WTC11 (cell line): ENCODE measurements around the gene ITPKC. TPM values are rescaled to one million over a fixed set of nuclear protein-coding genes. Genes with fewer than 3 reads are reported as not detected.

Source experiments
- ATAC-seq: fragments of 200-7000 bp; cut with Tn5 transposase; 2 replicates; pipeline ENCODE4 v1.10.0; 2021; ENCODE audit warnings: mild to moderate bottlenecking, moderate library complexity
- CTCF ChIA-PET: fragments of 300-600 bp; sonication (Branson Sonifier 250); formaldehyde crosslinking; loops from one replicate; lab custom pipeline; 2021; ENCODE audit warnings: antibody characterized with exemption; lab: Charles Lee
- POLR2A ChIA-PET: fragments of 350-600 bp; sonication (Branson Sonifier 250); formaldehyde crosslinking; loops from one replicate; lab custom pipeline; 2021; ENCODE audit warnings: antibody characterized with exemption; lab: Charles Lee
- DNase-seq: peaks from one replicate; pipeline ENCODE4 v3.0.0; 2021; ENCODE audit warnings: low spot score
- H3K27ac Mint-ChIP-seq: 2 replicates; pipeline ENCODE4 v1.8.0; 2021; ENCODE audit warnings: mixed read lengths
- H3K27me3 Mint-ChIP-seq: 2 replicates; pipeline ENCODE4 v1.8.0; 2021; ENCODE audit warnings: low read depth, mild to moderate bottlenecking, moderate library complexity, mixed read lengths
- H3K36me3 Mint-ChIP-seq: 2 replicates; pipeline ENCODE4 v1.8.0; 2021; ENCODE audit warnings: mixed read lengths
- H3K4me1 Mint-ChIP-seq: 2 replicates; pipeline ENCODE4 v1.8.0; 2022; ENCODE audit warnings: mixed read lengths
- H3K4me3 Mint-ChIP-seq: 2 replicates; pipeline ENCODE4 v1.8.0; 2021; ENCODE audit warnings: mild to moderate bottlenecking, moderate library complexity, mixed read lengths
- H3K9me3 Mint-ChIP-seq: 2 replicates; pipeline ENCODE4 v1.8.0; 2021; ENCODE audit warnings: mixed read lengths
- ATF1 ChIP-seq: sonication (generic); formaldehyde crosslinking; IDR thresholded peaks from 2 replicates; pipeline ENCODE4 v1.8.1; 2023; ENCODE audit warnings: mild to moderate bottlenecking, moderate library complexity, missing genetic modification reagents
- FOXP1 ChIP-seq: sonication (generic); formaldehyde crosslinking; IDR thresholded peaks from 2 replicates; pipeline ENCODE4 v1.8.0; 2022; ENCODE audit warnings: missing genetic modification reagents, mild to moderate bottlenecking, moderate library complexity, borderline replicate concordance
- NR1H2 ChIP-seq: sonication (generic); formaldehyde crosslinking; IDR thresholded peaks from 2 replicates; pipeline ENCODE4 v1.9.0; 2021; ENCODE audit warnings: mild to moderate bottlenecking, moderate library complexity, missing genetic modification reagents
- ZBTB21 ChIP-seq: sonication (generic); formaldehyde crosslinking; IDR thresholded peaks from 2 replicates; pipeline ENCODE4 v1.8.1; 2023; ENCODE audit warnings: mild to moderate bottlenecking, missing genetic modification reagents, borderline replicate concordance
- ZNF263 ChIP-seq: sonication (generic); formaldehyde crosslinking; IDR thresholded peaks from 2 replicates; pipeline ENCODE4 v1.8.1; 2022; ENCODE audit warnings: low read depth, mild to moderate bottlenecking, moderate library complexity, missing genetic modification reagents
- ZNF396 ChIP-seq: fragments of 250-450 bp; sonication (Bioruptor Pico); IDR thresholded peaks from 2 replicates; pipeline ENCODE4 v1.8.0; 2021; ENCODE audit warnings: mild to moderate bottlenecking, moderate library complexity, borderline replicate concordance
- total RNA-seq: library from RNA; stranded (reverse); gene quantifications from 3 replicates; pipeline ENCODE4 v1.2.3, GENCODE V29; 2021
- TF ChIP-seq, protein P1 (sequence below): sonication (generic); formaldehyde crosslinking; IDR thresholded peaks from 2 replicates; pipeline ENCODE4 v1.8.1; 2023; ENCODE audit warnings: mild to moderate bottlenecking, moderate library complexity, missing genetic modification reagents
- TF ChIP-seq, protein P2 (sequence below): sonication (generic); formaldehyde crosslinking; IDR thresholded peaks from 2 replicates; pipeline ENCODE4 v1.8.0; 2022; ENCODE audit warnings: mild to moderate bottlenecking, missing genetic modification reagents
- TF ChIP-seq, protein P3 (sequence below): sonication (generic); formaldehyde crosslinking; IDR thresholded peaks from 2 replicates; pipeline ENCODE4 v1.8.1; 2023; ENCODE audit warnings: mild to moderate bottlenecking, missing genetic modification reagents, borderline replicate concordance
- TF ChIP-seq, protein P4 (sequence below): sonication (generic); formaldehyde crosslinking; IDR thresholded peaks from 2 replicates; pipeline ENCODE4 v1.8.1; 2022; ENCODE audit warnings: mild to moderate bottlenecking, moderate library complexity, missing genetic modification reagents
- TF ChIP-seq, protein P5 (sequence below): fragments of 250-450 bp; sonication (Bioruptor Pico); IDR thresholded peaks from 2 replicates; pipeline ENCODE4 v2.1.2; 2022; ENCODE audit warnings: mild to moderate bottlenecking, moderate library complexity

Gene ITPKC
- total RNA-seq, 1 experiment from 2014 or later: 13.8 TPM

DNA sequence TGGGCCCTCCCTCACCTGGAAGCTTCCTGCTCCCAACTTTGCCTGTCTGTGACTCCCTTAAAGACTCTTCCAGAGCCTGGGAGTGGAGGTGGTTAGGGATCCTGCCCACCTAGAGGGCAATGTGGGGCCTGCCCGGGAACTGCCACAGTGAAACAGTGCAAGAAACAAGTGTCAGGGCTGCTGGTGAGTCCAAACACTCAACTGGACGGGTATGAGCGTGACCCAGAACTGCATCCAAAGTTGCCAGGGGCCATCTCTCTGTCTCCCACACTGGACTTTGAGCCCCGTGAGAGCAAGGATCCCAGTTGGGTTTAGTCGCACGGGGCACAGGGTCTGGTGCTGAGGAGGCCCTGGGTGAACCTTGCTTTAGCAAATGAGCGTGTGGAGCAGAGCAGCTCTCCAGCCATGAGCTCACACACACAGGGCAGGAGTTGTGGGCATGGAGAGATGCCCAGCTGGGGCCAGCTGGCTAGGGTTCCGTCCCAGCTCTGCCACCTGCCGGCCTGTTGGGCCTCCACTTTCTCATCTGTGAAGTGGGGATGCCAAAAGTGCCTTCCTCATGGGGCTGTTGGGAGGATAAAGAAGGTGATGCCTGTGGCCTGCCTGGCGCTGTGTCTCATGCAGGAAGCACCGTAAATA lies 23.6 kb upstream of the ITPKC start (continued):
- TF ChIP-seq, protein P1, sequence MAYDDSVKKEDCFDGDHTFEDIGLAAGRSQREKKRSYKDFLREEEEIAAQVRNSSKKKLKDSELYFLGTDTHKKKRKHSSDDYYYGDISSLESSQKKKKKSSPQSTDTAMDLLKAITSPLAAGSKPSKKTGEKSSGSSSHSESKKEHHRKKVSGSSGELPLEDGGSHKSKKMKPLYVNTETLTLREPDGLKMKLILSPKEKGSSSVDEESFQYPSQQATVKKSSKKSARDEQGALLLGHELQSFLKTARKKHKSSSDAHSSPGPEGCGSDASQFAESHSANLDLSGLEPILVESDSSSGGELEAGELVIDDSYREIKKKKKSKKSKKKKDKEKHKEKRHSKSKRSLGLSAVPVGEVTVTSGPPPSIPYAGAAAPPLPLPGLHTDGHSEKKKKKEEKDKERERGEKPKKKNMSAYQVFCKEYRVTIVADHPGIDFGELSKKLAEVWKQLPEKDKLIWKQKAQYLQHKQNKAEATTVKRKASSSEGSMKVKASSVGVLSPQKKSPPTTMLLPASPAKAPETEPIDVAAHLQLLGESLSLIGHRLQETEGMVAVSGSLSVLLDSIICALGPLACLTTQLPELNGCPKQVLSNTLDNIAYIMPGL (CRISPR knock-in tag): no peak
- no peak for TF ChIP-seq NR1H2 (CRISPR knock-in tag)

DNA sequence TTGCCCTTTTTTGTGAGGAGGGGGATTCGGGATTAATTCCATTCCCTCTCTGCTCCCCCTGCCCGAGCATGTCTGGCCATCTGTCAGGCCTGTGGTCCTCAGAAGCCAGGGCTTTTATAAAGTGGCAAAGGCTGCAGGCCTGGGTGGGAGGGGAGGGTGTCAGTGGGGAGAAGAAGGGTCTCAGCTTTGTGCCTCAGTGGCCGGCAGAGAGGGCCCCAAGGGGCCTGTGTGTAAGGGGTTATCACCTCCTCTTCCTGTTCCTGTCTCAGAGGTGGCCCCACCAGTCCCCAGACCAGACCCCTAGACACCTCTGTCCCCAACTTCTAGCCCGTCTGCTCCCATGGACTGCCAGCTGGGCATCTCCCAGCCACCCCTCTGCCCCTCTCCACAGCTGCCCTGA lies 23.0 kb upstream of the ITPKC start:
- Mint-ChIP-seq H3K27ac (no peak overlapping the region), H3K4me1 (peaks cover 6% of the 10 kb centered on the region), H3K27me3 (no peaks in the 10 kb centered on the region), H3K9me3 (no peaks in the 10 kb centered on the region), H3K4me3 (no peak overlapping the region), H3K36me3 (peaks cover 14% of the 10 kb centered on the region)
- TF ChIP-seq, protein P2, sequence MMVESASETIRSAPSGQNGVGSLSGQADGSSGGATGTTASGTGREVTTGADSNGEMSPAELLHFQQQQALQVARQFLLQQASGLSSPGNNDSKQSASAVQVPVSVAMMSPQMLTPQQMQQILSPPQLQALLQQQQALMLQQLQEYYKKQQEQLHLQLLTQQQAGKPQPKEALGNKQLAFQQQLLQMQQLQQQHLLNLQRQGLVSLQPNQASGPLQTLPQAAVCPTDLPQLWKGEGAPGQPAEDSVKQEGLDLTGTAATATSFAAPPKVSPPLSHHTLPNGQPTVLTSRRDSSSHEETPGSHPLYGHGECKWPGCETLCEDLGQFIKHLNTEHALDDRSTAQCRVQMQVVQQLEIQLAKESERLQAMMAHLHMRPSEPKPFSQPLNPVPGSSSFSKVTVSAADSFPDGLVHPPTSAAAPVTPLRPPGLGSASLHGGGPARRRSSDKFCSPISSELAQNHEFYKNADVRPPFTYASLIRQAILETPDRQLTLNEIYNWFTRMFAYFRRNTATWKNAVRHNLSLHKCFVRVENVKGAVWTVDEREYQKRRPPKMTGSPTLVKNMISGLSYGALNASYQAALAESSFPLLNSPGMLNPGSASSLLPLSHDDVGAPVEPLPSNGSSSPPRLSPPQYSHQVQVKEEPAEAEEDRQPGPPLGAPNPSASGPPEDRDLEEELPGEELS (CRISPR knock-in tag): no peak
- TF ChIP-seq ZBTB21 (CRISPR knock-in tag): no peak
- TF ChIP-seq, protein P3, sequence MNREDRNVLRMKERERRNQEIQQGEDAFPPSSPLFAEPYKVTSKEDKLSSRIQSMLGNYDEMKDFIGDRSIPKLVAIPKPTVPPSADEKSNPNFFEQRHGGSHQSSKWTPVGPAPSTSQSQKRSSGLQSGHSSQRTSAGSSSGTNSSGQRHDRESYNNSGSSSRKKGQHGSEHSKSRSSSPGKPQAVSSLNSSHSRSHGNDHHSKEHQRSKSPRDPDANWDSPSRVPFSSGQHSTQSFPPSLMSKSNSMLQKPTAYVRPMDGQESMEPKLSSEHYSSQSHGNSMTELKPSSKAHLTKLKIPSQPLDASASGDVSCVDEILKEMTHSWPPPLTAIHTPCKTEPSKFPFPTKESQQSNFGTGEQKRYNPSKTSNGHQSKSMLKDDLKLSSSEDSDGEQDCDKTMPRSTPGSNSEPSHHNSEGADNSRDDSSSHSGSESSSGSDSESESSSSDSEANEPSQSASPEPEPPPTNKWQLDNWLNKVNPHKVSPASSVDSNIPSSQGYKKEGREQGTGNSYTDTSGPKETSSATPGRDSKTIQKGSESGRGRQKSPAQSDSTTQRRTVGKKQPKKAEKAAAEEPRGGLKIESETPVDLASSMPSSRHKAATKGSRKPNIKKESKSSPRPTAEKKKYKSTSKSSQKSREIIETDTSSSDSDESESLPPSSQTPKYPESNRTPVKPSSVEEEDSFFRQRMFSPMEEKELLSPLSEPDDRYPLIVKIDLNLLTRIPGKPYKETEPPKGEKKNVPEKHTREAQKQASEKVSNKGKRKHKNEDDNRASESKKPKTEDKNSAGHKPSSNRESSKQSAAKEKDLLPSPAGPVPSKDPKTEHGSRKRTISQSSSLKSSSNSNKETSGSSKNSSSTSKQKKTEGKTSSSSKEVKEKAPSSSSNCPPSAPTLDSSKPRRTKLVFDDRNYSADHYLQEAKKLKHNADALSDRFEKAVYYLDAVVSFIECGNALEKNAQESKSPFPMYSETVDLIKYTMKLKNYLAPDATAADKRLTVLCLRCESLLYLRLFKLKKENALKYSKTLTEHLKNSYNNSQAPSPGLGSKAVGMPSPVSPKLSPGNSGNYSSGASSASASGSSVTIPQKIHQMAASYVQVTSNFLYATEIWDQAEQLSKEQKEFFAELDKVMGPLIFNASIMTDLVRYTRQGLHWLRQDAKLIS: no peak
- DNase-seq (no peak), ATAC-seq (no peak)
- CTCF ChIA-PET: interaction anchor here (0.7 to 4.2 kb wide), 3 partner anchors 8 to 31 kb away, joined by 4 to 41 read pairs (median 25); no protein-coding TSS in a partner anchor
- POLR2A ChIA-PET: no interaction called here

DNA sequence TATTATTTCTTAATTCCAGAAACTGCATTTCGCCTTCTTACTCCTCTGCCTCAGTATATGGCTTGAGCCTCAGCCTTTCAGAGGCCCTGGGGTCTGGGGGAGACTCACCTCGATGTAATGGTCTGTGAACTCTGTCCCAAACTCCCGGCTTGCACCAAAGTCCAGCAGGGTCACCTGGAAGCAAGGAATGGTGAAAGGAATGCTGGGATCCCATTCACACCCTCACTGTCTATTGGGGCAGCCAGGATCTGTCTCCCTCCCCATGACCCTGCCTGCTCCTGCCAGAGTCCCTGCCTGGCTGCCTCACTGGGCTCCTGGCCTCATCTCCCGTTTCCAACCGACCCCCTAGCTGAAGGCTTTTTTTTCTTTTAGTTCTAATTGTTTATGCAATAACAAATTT lies 21.0 kb upstream of the ITPKC start:
- no peak for ATAC-seq
- no peak for TF ChIP-seq ZNF396 (CRISPR knock-in tag)
- no peak for TF ChIP-seq ATF1 (CRISPR knock-in tag)
- no peak for TF ChIP-seq ZNF263 (CRISPR knock-in tag)
- TF ChIP-seq FOXP1 (CRISPR knock-in tag): no peak
- TF ChIP-seq, protein P4, sequence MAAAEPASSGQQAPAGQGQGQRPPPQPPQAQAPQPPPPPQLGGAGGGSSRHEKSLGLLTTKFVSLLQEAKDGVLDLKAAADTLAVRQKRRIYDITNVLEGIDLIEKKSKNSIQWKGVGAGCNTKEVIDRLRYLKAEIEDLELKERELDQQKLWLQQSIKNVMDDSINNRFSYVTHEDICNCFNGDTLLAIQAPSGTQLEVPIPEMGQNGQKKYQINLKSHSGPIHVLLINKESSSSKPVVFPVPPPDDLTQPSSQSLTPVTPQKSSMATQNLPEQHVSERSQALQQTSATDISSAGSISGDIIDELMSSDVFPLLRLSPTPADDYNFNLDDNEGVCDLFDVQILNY (CRISPR knock-in tag): no peak
- TF ChIP-seq, all 79 proteins: peak for 0
- ChIA-PET CTCF (no interaction called here), POLR2A (no interaction called here)
- Mint-ChIP-seq H3K27me3 (no peaks in the 10 kb centered on the region), H3K4me3 (no peak overlapping the region), H3K4me1 (peaks cover 6% of the 10 kb centered on the region), H3K27ac (no peak overlapping the region), H3K9me3 (no peaks in the 10 kb centered on the region), H3K36me3 (peaks cover 22% of the 10 kb centered on the region)
- no peak for DNase-seq

DNA sequence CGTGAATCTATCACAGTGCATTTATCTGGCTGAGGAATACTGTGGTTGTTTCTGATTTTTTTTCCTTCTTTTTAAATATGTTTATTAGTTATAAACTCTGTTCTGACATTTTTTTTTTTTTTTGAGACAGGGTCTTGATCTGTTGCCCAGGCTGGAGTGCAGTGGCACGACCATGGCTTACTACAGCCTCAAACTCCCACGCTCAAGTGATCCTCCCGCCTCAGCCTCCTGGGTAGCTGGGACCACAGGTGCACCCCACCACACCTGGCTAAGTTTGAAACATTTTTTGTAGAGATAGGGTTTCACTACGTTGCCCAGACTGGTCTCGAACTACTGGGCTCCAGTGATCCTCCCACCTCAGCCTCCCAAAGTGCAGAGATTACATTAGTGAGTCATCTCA lies 19.9 kb upstream of the ITPKC start:
- CTCF ChIA-PET: no interaction called here
- TF ChIP-seq, protein P5, sequence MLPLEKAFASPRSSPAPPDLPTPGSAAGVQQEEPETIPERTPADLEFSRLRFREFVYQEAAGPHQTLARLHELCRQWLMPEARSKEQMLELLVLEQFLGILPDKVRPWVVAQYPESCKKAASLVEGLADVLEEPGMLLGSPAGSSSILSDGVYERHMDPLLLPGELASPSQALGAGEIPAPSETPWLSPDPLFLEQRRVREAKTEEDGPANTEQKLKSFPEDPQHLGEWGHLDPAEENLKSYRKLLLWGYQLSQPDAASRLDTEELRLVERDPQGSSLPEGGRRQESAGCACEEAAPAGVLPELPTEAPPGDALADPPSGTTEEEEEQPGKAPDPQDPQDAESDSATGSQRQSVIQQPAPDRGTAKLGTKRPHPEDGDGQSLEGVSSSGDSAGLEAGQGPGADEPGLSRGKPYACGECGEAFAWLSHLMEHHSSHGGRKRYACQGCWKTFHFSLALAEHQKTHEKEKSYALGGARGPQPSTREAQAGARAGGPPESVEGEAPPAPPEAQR: no peak
- Mint-ChIP-seq H3K4me1 (0 out of 2 replicates have a peak, but pooled peaks cover 2% of the 10 kb centered on the region), H3K9me3 (no peaks in the 10 kb centered on the region), H3K36me3 (peaks cover 32% of the 10 kb centered on the region), H3K27ac (no peak overlapping the region), H3K4me3 (no peak overlapping the region), H3K27me3 (no peaks in the 10 kb centered on the region)
- DNase-seq (no peak), ATAC-seq (no peak)
- POLR2A ChIA-PET: no interaction called here
